Spleen (tissue), 7 donors: ENCODE results near the gene ABLIM2.

Experiments used
- CTCF ChIP-seq, 11 experiments: fragments of 200-600 bp in 7 of 11; fragments of 450-650 bp in 4 of 11; sonication (generic) in 4 of 11; IDR thresholded peaks in 8 of 11; conservative IDR thresholded peaks in 3 of 11; 1 replicate in 7 of 11; 2 replicates in 4 of 11; pipeline versions ENCODE4 v1.4.0 to v1.8.0; 2016 to 2021; ENCODE audit warnings: antibody characterized with exemption in 11 of 11, inconsistent platforms in 4 of 11, mild to moderate bottlenecking in 1 of 11
- POLR2AphosphoS5 ChIP-seq, 3 donors: sonication (generic); formaldehyde crosslinking; IDR thresholded peaks; one replicate each; pipeline ENCODE4 v1.5.1; 2017; ENCODE audit warnings: antibody characterized with exemption in 3 of 3
- donor health status: DM: no; HTN: no; CAD: no; lungs with moderate emphysema.
- donor health status: DM: no; HTN: no; CAD: no.
- donor health status: DM: no; HTN: no; CAD: no.

GRCh38 chr4:7995135-7995534 lies 163.5 kb downstream of the ABLIM2 start:
- no peak for TF ChIP-seq POLR2AphosphoS5 (IDR thresholded peaks at IDR 0.05)
- no peak for TF ChIP-seq CTCF (IDR thresholded peaks at IDR 0.05 in 8 of 11, conservative IDR thresholded peaks at IDR 0.05 in 3 of 11)
